Lower lobe of right lung (tissue), 2 donors: Measurements from ENCODE around the gene MGA. TPM values are rescaled to one million over a fixed set of nuclear protein-coding genes. Genes with fewer than 3 reads are reported as not detected.

Experiments
- ATAC-seq, 2 donors: fragments of 200-7000 bp; cut with Tn5 transposase; one replicate each; pipeline ENCODE4 v1.9.1; 2020 to 2022; ENCODE audit warnings: mild to moderate bottlenecking in 2 of 2, moderate library complexity in 2 of 2
- DNase-seq: peaks from one replicate; pipeline ENCODE4 v3.0.0-alpha.2; 2020
- H3K27ac ChIP-seq: fragments of 200-600 bp; one replicate; pipeline ENCODE4 v1.8.0; 2022
- H3K27me3 ChIP-seq: fragments of 200-600 bp; one replicate; pipeline ENCODE4 v1.8.0; 2022; ENCODE audit warnings: low read depth
- H3K36me3 ChIP-seq: fragments of 200-600 bp; one replicate; pipeline ENCODE4 v1.8.0; 2022; ENCODE audit warnings: mild to moderate bottlenecking
- H3K4me1 ChIP-seq: fragments of 200-600 bp; one replicate; pipeline ENCODE4 v1.8.0; 2022
- H3K4me3 ChIP-seq: fragments of 200-600 bp; one replicate; pipeline ENCODE4 v1.8.0; 2022; ENCODE audit warnings: mild to moderate bottlenecking
- H3K9me3 ChIP-seq: fragments of 200-600 bp; one replicate; pipeline ENCODE4 v1.8.0; 2022
- intact Hi-C: fragments of 100-400 bp; cut with DNase I; formaldehyde crosslinking; loops from one replicate; pipeline ENCODE4 v1.11.0; 2022
- total RNA-seq: library from RNA; stranded (reverse); fragmentation: NEBNext Ultra II Directional; extraction: Animal tissue kit (Norgen Biotek cat#: 25700); gene quantifications from one replicate; pipeline ENCODE4 v1.2.1, GENCODE V29; 2021
- TF ChIP-seq, protein P1 (sequence below): fragments of 200-600 bp; IDR thresholded peaks from one replicate; pipeline ENCODE4 v1.8.0; 2022; ENCODE audit warnings: antibody characterized with exemption, mild to moderate bottlenecking
- donor health status: DM: no; HTN: yes; CAD: no; lungs with severe emphysema.

MGA gene
- total RNA-seq, 1 donor from 2014 or later: 38.7 TPM

DNA sequence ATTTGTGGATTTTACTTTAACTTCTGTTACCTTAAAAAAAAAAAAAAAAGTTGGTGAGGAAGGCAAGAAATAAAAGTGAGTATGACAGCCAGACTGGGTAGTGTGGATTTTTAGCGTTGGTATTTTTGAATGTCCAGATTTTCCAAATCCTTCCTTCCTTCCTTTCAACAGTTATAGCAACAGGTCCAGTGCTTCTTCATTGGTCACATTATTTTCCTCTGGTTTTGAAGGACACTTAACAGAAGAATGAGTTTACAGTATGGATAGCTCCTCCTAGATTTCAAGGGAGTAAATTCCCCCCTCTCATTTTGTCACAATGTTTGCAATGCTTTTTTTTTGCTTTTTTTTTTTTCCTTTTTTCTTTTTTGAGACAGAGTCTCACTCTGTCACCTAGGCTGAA lies 120.5 kb downstream of the MGA start:
- Histone ChIP-seq H3K36me3 (no peaks in the 10 kb centered on the region), H3K27me3 (no peaks in the 10 kb centered on the region), H3K4me3 (no peak overlapping the region), H3K9me3 (no peaks in the 10 kb centered on the region), H3K4me1 (peaks cover 29% of the 10 kb centered on the region), H3K27ac (no peak overlapping the region)
- ATAC-seq (peak in 1 of 2 donors; percentile 61), DNase-seq (no peak)
- TF ChIP-seq, protein P1, sequence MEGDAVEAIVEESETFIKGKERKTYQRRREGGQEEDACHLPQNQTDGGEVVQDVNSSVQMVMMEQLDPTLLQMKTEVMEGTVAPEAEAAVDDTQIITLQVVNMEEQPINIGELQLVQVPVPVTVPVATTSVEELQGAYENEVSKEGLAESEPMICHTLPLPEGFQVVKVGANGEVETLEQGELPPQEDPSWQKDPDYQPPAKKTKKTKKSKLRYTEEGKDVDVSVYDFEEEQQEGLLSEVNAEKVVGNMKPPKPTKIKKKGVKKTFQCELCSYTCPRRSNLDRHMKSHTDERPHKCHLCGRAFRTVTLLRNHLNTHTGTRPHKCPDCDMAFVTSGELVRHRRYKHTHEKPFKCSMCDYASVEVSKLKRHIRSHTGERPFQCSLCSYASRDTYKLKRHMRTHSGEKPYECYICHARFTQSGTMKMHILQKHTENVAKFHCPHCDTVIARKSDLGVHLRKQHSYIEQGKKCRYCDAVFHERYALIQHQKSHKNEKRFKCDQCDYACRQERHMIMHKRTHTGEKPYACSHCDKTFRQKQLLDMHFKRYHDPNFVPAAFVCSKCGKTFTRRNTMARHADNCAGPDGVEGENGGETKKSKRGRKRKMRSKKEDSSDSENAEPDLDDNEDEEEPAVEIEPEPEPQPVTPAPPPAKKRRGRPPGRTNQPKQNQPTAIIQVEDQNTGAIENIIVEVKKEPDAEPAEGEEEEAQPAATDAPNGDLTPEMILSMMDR: no peak
- intact Hi-C loops: no loop called here

DNA sequence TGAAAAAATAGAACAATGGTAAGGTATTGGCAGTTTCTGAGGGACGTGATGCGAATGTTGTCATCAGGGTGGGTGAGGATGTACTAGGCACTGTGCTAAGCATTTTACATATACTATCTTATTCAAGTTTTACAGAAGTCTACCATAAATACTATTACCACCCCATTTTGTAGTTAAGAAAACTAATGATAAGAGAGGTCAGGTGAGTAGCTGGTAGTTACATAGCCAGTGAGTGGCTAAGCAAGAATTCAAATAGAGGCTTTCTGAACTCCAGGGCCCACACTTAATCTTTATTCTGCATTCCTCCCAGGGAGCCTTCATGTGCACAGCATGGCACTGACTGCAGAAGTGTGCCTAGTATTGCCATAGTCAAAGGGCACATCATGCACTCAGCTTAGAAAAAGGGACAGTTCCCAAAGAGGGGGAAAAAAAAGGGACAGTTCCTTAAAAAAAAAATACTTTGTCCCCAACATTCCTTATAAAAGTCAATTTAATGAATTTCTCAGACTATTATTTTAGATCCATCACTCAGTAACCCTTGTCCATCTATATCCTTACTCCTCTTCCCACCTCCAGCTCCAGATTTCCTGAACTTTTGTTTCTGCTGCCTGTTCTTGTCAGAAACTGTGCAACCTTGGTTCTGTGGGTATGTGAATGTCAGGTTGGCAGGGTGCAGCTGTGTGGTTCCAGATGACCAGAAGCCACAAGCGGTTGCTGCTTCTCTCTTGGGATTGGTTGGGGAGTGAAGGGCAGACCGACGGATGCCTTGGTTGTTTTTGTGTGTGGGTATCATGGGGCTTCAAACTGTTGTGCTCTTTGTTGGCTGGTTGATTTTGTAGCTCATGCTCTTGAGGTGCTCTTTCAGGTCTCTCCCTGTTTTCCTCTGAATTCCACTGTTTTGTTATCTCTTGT lies 122.4 kb downstream of the MGA start:
- Histone ChIP-seq H3K27ac (no peak overlapping the region), H3K4me3 (no peak overlapping the region)

GRCh38 chr15:41783296-41783695 lies 123.1 kb downstream of the MGA start:
- Histone ChIP-seq H3K27me3 (no peaks in the 10 kb centered on the region), H3K4me1 (peaks cover 14% of the 10 kb centered on the region), H3K9me3 (no peaks in the 10 kb centered on the region), H3K27ac (no peak overlapping the region), H3K36me3 (no peaks in the 10 kb centered on the region), H3K4me3 (no peak overlapping the region)
- TF ChIP-seq, protein P1: no peak
- intact Hi-C loops: no loop called here
- ATAC-seq (no peak), DNase-seq (no peak)

More for the DNA sequence above, 122.4 kb downstream of the MGA start:
- Histone ChIP-seq H3K4me1 (peaks cover 14% of the 10 kb centered on the region), H3K36me3 (no peaks in the 10 kb centered on the region), H3K9me3 (no peaks in the 10 kb centered on the region), H3K27me3 (no peaks in the 10 kb centered on the region)
- TF ChIP-seq, protein P1: no peak
- intact Hi-C loops: no loop called here
- no peak for ATAC-seq
- DNase-seq: no peak

- ATAC-seq: no peak
Observed at GRCh38 chr15:41788262-41788661, 128.1 kb downstream of the MGA start.

DNA sequence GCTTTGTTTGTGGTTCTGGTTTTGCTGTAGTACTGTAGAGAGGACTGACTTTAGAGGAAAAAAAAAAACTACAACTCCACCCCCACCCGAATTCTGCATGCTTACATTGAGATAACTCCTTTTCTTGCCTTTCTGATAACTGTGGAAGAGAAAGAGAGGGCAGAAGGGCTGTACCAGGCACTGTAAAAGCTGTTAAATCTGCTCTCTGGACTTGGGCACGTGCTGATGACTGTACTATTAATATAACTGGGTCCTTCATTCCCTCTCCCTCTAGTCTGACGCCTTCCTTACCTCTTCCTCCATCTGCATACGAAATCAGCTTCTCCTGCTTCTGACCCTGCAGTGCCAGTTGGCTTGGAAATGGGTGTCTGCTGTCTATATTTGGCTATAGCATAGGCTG lies 129.0 kb downstream of the MGA start:
- Histone ChIP-seq H3K4me1 (peaks cover 24% of the 10 kb centered on the region), H3K27ac (no peak overlapping the region), H3K36me3 (no peaks in the 10 kb centered on the region), H3K9me3 (no peaks in the 10 kb centered on the region), H3K4me3 (no peak overlapping the region), H3K27me3 (no peaks in the 10 kb centered on the region)
- DNase-seq (no peak), ATAC-seq (no peak)
- TF ChIP-seq, protein P1: no peak
- intact Hi-C loops: no loop called here

More at GRCh38 chr15:41788262-41788661, 128.1 kb downstream of the MGA start:
- intact Hi-C loops: no loop called here
- TF ChIP-seq, protein P1: no peak
- no peaks in the 10 kb centered on the region for H3K36me3 ChIP-seq
- DNase-seq: no peak
- peaks cover 24% of the 10 kb centered on the region for H3K4me1 ChIP-seq
- H3K4me3 ChIP-seq: no peak overlapping the region
- no peaks in the 10 kb centered on the region for H3K27me3 ChIP-seq
- no peaks in the 10 kb centered on the region for H3K9me3 ChIP-seq
- no peak overlapping the region for H3K27ac ChIP-seq
